ENCODE data around the gene MDC1. TPM values are rescaled to one million over a fixed set of nuclear protein-coding genes. Genes with fewer than 3 reads are reported as not detected.
A peak's percentile ranks its signal among the peaks of the same experiment; 100 is the strongest.

Gene MDC1
- total and polyA plus RNA-seq, 2 of the 13 experiments (the other 11 are each of a cell fraction or from before 2014, with no cell fraction given): 8.4 to 14.0 TPM

DNA sequence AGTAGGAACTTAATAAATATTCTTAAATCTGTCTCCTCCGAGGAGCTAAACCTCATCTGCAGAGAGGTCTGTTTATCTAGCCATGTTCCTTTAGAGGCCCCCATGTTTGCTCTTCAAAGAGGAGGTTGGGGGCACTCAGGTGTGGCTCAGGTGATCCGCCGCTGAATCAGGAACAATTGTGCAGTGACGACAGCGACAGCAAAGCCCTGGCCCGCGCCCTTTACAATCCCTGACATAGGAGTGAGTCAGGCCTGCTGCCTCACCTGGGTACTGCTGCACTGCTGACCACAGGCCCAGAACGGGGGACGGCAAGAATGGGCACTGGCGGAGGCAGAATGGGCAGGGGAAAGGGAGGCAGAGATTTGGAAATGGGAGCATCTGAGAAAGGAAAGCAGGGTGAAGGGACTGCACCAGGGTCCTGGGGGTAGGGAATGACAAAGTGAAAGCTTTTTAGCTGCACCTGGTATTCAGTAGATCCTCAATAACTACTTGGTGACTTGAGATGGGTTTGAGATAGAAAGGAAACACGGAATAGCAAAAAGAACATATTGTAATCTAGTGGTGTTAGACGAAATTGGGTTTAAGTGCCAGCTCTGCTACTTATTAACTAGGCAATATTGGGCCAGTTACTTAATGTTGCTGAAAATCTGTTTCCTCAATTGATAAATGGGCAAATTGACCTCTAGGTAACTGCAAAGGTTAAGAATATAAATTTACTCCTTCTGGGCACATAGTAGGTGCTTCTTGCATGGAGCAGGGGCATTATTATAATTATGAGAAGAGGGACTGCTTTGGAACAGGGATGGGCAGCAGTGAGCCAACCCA, 32.7 kb upstream of the MDC1 start (continued):
- TF ChIP-seq ZNF431 (CRISPR knock-in tag; IDR thresholded peaks at IDR 0.05; ENCODE audit: borderline replicate concordance, low read depth) (no peak), ZBTB20 (CRISPR knock-in tag; IDR thresholded peaks at IDR 0.05; ENCODE audit: borderline replicate concordance, low read depth) (peak; percentile 65; the same call in 1 of the 2 replicates), RAD21 (CRISPR knock-in tag; IDR thresholded peaks at IDR 0.05) (no peak), YEATS4 (CRISPR knock-in tag; IDR thresholded peaks at IDR 0.05; ENCODE audit: borderline replicate concordance) (peak; percentile 1; the same call in 1 of the 2 replicates), GFI1 (CRISPR knock-in tag; IDR thresholded peaks at IDR 0.05; ENCODE audit: borderline replicate concordance) (peak; percentile 66), ZNF660 (CRISPR knock-in tag; IDR thresholded peaks at IDR 0.05; ENCODE audit: borderline replicate concordance, low read depth) (no peak), ZNF207 (IDR thresholded peaks at IDR 0.05; ENCODE audit: borderline replicate concordance) (no peak), NFRKB (IDR thresholded peaks at IDR 0.05) (no peak), DNMT3B (CRISPR knock-in tag; conservative IDR thresholded peaks at IDR 0.05) (0 out of 2 replicates have a peak, but pooled peaks have one; percentile 23), GATAD2A (CRISPR knock-in tag; IDR thresholded peaks at IDR 0.05) (peak; percentile 67), ZBTB21 (CRISPR knock-in tag; IDR thresholded peaks at IDR 0.05) (peak; percentile 38; the same call in 1 of the 2 replicates), TBX2 (CRISPR knock-in tag; IDR thresholded peaks at IDR 0.05; ENCODE audit: borderline replicate concordance) (peak; percentile 52), ZNF430 (CRISPR knock-in tag; IDR thresholded peaks at IDR 0.05) (no peak), ZC3H4 (CRISPR knock-in tag; IDR thresholded peaks at IDR 0.05; ENCODE audit: borderline replicate concordance) (peak; percentile 75; the same call in 1 of the 2 replicates), ZFYVE20 (CRISPR knock-in tag; IDR thresholded peaks at IDR 0.05; ENCODE audit: borderline replicate concordance, low read depth) (no peak), NPAS2 (CRISPR knock-in tag; IDR thresholded peaks at IDR 0.05; ENCODE audit: borderline replicate concordance) (no peak), ZNF570 (CRISPR knock-in tag; IDR thresholded peaks at IDR 0.05; ENCODE audit: borderline replicate concordance) (no peak), NR2F6 (IDR thresholded peaks at IDR 0.05) (no peak), NR2F6 (CRISPR knock-in tag; IDR thresholded peaks at IDR 0.05) (peak; percentile 12; the same call in 1 of the 2 replicates), ELF3 (CRISPR knock-in tag; IDR thresholded peaks at IDR 0.05) (peak; percentile 58; the same call in 1 of the 2 replicates), ZMYM4 (CRISPR knock-in tag; IDR thresholded peaks at IDR 0.05) (no peak)
- TF ChIP-seq, protein P1, sequence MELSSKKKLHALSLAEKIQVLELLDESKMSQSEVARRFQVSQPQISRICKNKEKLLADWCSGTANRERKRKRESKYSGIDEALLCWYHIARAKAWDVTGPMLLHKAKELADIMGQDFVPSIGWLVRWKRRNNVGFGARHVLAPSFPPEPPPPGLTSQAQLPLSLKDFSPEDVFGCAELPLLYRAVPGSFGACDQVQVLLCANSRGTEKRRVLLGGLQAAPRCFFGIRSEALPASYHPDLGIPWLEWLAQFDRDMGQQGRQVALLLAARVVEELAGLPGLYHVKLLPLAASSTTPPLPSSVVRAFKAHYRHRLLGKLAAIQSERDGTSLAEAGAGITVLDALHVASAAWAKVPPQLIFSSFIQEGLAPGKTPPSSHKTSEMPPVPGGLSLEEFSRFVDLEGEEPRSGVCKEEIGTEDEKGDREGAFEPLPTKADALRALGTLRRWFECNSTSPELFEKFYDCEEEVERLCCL (CRISPR knock-in tag; IDR thresholded peaks at IDR 0.05; ENCODE audit: borderline replicate concordance): no peak
- TF ChIP-seq, protein P2, sequence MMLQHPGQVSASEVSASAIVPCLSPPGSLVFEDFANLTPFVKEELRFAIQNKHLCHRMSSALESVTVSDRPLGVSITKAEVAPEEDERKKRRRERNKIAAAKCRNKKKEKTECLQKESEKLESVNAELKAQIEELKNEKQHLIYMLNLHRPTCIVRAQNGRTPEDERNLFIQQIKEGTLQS (CRISPR knock-in tag; IDR thresholded peaks at IDR 0.05): no peak
- TF ChIP-seq, protein P3, sequence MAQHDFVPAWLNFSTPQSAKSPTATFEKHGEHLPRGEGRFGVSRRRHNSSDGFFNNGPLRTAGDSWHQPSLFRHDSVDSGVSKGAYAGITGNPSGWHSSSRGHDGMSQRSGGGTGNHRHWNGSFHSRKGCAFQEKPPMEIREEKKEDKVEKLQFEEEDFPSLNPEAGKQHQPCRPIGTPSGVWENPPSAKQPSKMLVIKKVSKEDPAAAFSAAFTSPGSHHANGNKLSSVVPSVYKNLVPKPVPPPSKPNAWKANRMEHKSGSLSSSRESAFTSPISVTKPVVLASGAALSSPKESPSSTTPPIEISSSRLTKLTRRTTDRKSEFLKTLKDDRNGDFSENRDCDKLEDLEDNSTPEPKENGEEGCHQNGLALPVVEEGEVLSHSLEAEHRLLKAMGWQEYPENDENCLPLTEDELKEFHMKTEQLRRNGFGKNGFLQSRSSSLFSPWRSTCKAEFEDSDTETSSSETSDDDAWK (CRISPR knock-in tag; IDR thresholded peaks at IDR 0.05): no peak

All from HepG2 (cell line).